Hepatocyte (in vitro differentiated cells): Measurements from ENCODE around the gene PTPRM.

Source experiments
- CTCF ChIP-seq: fragments of 200-600 bp; sonication (generic); IDR thresholded peaks from 2 replicates; pipeline ENCODE4 v1.5.1; 2016; ENCODE audit warnings: antibody characterized with exemption, mild to moderate bottlenecking; ENCODE audit not compliant: poor library complexity
- EZH2phosphoT487 ChIP-seq: fragments of 200-600 bp; sonication (generic); IDR thresholded peaks from one replicate; pipeline ENCODE4 v1.6.1; 2018; ENCODE audit warnings: antibody characterized with exemption, mild to moderate bottlenecking, low read depth, moderate library complexity; ENCODE audit not compliant: unreplicated experiment, severe bottlenecking

- TF ChIP-seq EZH2phosphoT487 = no peak
- TF ChIP-seq CTCF = no peak
These were observed 34.8 kb downstream of the PTPRM start for GRCh38 chr18:7601936-7602335.
